Measurements from ENCODE around the gene ARID1B. TPM values are rescaled to one million over a fixed set of nuclear protein-coding genes. Genes with fewer than 3 reads are reported as not detected.

The ARID1B gene
- total and polyA plus RNA-seq, 4 donors, result 7.0 to 49.0 (median 24.2) TPM

- Histone ChIP-seq H3K4me3 (ENCODE audit: low read depth in 1 of 3, low read length in 3 of 3) (peak overlapping the region in 1 of 3 donors; percentile 19), H3K9ac (ENCODE audit: low read depth in 1 of 2, low read length in 2 of 2) (no peak overlapping the region), H3K9me3 (ENCODE audit: control insufficient read depth in 4 of 4, low read length in 3 of 4) (no peaks in the 10 kb centered on the region), H3K27me3 (ENCODE audit: control insufficient read depth in 4 of 4, insufficient read depth in 4 of 4, low read length in 3 of 4) (no peaks in the 10 kb centered on the region), H3K4me1 (ENCODE audit: control insufficient read depth in 4 of 4, insufficient read depth in 4 of 4, low read length in 3 of 4) (peaks cover 5 to 36% (median 26%) of the 10 kb centered on the region in 4 donors), H3K36me3 (ENCODE audit: control insufficient read depth in 4 of 4, insufficient read depth in 3 of 4, low read depth in 1 of 4, low read length in 3 of 4) (no peaks in the 10 kb centered on the region), H3K27ac (ENCODE audit: low read depth in 1 of 2, low read length in 2 of 2) (peak overlapping the region; percentile 43 to 65)
- 61% methylated on average over 14 of the region's 14 CpGs for WGBS
- DNase-seq (ENCODE audit: low spot score), result no peak
- TF ChIP-seq RXRA (IDR thresholded peaks at IDR 0.05) (peak; percentile 81 to 92), NR2F2 (IDR thresholded peaks at IDR 0.05) (no peak), FOXA1 (IDR thresholded peaks at IDR 0.05) (no peak), GABPA (IDR thresholded peaks at IDR 0.05 in 1 of 2, conservative IDR thresholded peaks at IDR 0.05 in 1 of 2) (no peak), YY1 (IDR thresholded peaks at IDR 0.05) (peak; percentile 36), HNF4A (conservative IDR thresholded peaks at IDR 0.05) (peak in 1 of 2 donors; percentile 9), CTCF (IDR thresholded peaks at IDR 0.05; ENCODE audit: low read depth, low read length, missing input control) (no peak), HNF4G (IDR thresholded peaks at IDR 0.05) (no peak), ATF3 (IDR thresholded peaks at IDR 0.05) (no peak), JUND (IDR thresholded peaks at IDR 0.05) (peak in 1 of 2 donors; percentile 23), SP1 (IDR thresholded peaks at IDR 0.05) (peak; percentile 55), TAF1 (conservative IDR thresholded peaks at IDR 0.05) (no peak), MAX (IDR thresholded peaks at IDR 0.05) (no peak), ZBTB33 (IDR thresholded peaks at IDR 0.05) (no peak), RAD21 (IDR thresholded peaks at IDR 0.05) (peak in 1 of 2 donors; percentile 54), FOXA2 (IDR thresholded peaks at IDR 0.05) (no peak)
Measured at GRCh38 chr6:156794546-156795354, 17.6 kb downstream of the ARID1B start.

- DNase-seq (ENCODE audit: low spot score), result no peak
- WGBS, result 84% methylated on average over 9 of the region's 9 CpGs
- H3K36me3 ChIP-seq (ENCODE audit: control insufficient read depth in 4 of 4, insufficient read depth in 3 of 4, low read depth in 1 of 4, low read length in 3 of 4), result no peaks in the 10 kb centered on the region
- no peaks in the 10 kb centered on the region for H3K9me3 ChIP-seq (ENCODE audit: control insufficient read depth in 4 of 4, low read length in 3 of 4)
- H3K4me1 ChIP-seq (ENCODE audit: control insufficient read depth in 4 of 4, insufficient read depth in 4 of 4, low read length in 3 of 4), result peaks cover 5 to 31% (median 25%) of the 10 kb centered on the region in 4 donors
- H3K9ac ChIP-seq (ENCODE audit: low read depth in 1 of 2, low read length in 2 of 2), result no peak overlapping the region
- no peak overlapping the region for H3K27ac ChIP-seq (ENCODE audit: low read depth in 1 of 2, low read length in 2 of 2)
- no peak overlapping the region for H3K4me3 ChIP-seq (ENCODE audit: low read depth in 1 of 3, low read length in 3 of 3)
- no peaks in the 10 kb centered on the region for H3K27me3 ChIP-seq (ENCODE audit: control insufficient read depth in 4 of 4, insufficient read depth in 4 of 4, low read length in 3 of 4)
- TF ChIP-seq RAD21 (IDR thresholded peaks at IDR 0.05) (no peak), HNF4G (IDR thresholded peaks at IDR 0.05) (no peak), FOXA2 (IDR thresholded peaks at IDR 0.05) (no peak), CTCF (IDR thresholded peaks at IDR 0.05; ENCODE audit: low read depth, low read length, missing input control) (no peak), YY1 (IDR thresholded peaks at IDR 0.05) (no peak), ZBTB33 (IDR thresholded peaks at IDR 0.05) (no peak), RXRA (IDR thresholded peaks at IDR 0.05) (no peak), MAX (IDR thresholded peaks at IDR 0.05) (no peak), TAF1 (conservative IDR thresholded peaks at IDR 0.05) (no peak), ATF3 (IDR thresholded peaks at IDR 0.05) (no peak), SP1 (IDR thresholded peaks at IDR 0.05) (no peak)
Measured at GRCh38 chr6:156795825-156796224, 18.6 kb downstream of the ARID1B start.

All from liver (tissue), 9 donors.